ENCODE data around the gene ZBTB44.

DNA sequence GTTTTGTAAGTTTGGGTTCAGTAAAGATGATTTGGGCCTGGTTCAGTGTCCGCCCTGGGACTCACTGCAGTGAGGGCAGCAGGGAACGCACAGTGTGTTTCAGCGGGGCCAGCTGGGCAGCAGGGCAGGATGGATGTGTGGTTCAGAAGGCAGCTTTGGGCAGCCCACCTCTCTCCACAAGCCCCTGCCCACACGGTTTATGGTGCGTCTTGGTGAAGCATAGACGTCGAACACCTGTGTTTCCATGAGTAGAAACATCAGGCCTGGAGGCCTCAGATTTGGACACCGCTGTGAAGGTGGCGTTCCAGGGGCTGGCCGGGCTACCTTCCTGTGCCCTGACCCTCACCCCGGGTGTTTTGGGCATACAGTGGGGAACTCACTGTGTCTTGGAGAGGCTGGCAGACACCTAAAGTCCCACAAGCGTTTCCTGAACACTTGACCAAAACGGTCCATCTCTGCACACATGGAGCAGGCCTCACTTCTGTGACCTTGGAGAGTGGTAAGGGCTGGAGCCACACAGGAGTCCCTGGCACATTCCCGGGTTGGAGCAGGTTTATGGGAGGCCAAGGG lies 96.1 kb downstream of the ZBTB44 start:
- TF ChIP-seq CTCF (IDR thresholded peaks at IDR 0.05) (no peak), EZH2 (IDR thresholded peaks at IDR 0.05) (no peak)

Data from neural progenitor cell (in vitro differentiated cells).